ENCODE measurements around the gene NDUFAF5. TPM values are rescaled to one million over a fixed set of nuclear protein-coding genes. Genes with fewer than 3 reads are reported as not detected.

Gene NDUFAF5
- total RNA-seq, 1 donor from 2014 or later: 41.5 TPM

- Mint-ChIP-seq H3K36me3 (ENCODE audit: insufficient read depth) (peaks cover 45% of the 10 kb centered on the region), H3K27ac (no peak overlapping the region), H3K4me3 (ENCODE audit: low read depth) (no peak overlapping the region), H3K27me3 (no peaks in the 10 kb centered on the region), H3K4me1 (ENCODE audit: low read depth) (no peaks in the 10 kb centered on the region), H3K9me3 (ENCODE audit: low read depth) (peaks cover 17% of the 10 kb centered on the region)
- TF ChIP-seq, protein P1, sequence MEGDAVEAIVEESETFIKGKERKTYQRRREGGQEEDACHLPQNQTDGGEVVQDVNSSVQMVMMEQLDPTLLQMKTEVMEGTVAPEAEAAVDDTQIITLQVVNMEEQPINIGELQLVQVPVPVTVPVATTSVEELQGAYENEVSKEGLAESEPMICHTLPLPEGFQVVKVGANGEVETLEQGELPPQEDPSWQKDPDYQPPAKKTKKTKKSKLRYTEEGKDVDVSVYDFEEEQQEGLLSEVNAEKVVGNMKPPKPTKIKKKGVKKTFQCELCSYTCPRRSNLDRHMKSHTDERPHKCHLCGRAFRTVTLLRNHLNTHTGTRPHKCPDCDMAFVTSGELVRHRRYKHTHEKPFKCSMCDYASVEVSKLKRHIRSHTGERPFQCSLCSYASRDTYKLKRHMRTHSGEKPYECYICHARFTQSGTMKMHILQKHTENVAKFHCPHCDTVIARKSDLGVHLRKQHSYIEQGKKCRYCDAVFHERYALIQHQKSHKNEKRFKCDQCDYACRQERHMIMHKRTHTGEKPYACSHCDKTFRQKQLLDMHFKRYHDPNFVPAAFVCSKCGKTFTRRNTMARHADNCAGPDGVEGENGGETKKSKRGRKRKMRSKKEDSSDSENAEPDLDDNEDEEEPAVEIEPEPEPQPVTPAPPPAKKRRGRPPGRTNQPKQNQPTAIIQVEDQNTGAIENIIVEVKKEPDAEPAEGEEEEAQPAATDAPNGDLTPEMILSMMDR (IDR thresholded peaks at IDR 0.05; ENCODE audit: unreplicated experiment): no peak
- DNase-seq (ENCODE audit: low spot score, unreplicated experiment): no peak
Observed at GRCh38 chr20:13770141-13770540, 14.7 kb upstream of the NDUFAF5 start.

GRCh38 chr20:13771853-13772453 lies 12.9 kb upstream of the NDUFAF5 start:
- Mint-ChIP-seq H3K4me1 (ENCODE audit: low read depth) (no peaks in the 10 kb centered on the region), H3K27me3 (no peaks in the 10 kb centered on the region), H3K36me3 (ENCODE audit: insufficient read depth) (peaks cover 37% of the 10 kb centered on the region), H3K9me3 (ENCODE audit: low read depth) (peaks cover 2% of the 10 kb centered on the region), H3K4me3 (ENCODE audit: low read depth) (no peak overlapping the region), H3K27ac (no peak overlapping the region)
- no peak for DNase-seq (ENCODE audit: low spot score, unreplicated experiment)
- TF ChIP-seq, protein P1 (IDR thresholded peaks at IDR 0.05; ENCODE audit: unreplicated experiment): peak; percentile 69

- H3K4me1 Mint-ChIP-seq (ENCODE audit: low read depth): no peaks in the 10 kb centered on the region
- DNase-seq (ENCODE audit: low spot score, unreplicated experiment): no peak
- no peaks in the 10 kb centered on the region for H3K9me3 Mint-ChIP-seq (ENCODE audit: low read depth)
- H3K36me3 Mint-ChIP-seq (ENCODE audit: insufficient read depth): peaks cover 34% of the 10 kb centered on the region
- H3K4me3 Mint-ChIP-seq (ENCODE audit: low read depth): no peak overlapping the region
- TF ChIP-seq, protein P1 (IDR thresholded peaks at IDR 0.05; ENCODE audit: unreplicated experiment): no peak
- no peaks in the 10 kb centered on the region for H3K27me3 Mint-ChIP-seq
- H3K27ac Mint-ChIP-seq: no peak overlapping the region
Observed at GRCh38 chr20:13772529-13772928, 12.3 kb upstream of the NDUFAF5 start.

DNA sequence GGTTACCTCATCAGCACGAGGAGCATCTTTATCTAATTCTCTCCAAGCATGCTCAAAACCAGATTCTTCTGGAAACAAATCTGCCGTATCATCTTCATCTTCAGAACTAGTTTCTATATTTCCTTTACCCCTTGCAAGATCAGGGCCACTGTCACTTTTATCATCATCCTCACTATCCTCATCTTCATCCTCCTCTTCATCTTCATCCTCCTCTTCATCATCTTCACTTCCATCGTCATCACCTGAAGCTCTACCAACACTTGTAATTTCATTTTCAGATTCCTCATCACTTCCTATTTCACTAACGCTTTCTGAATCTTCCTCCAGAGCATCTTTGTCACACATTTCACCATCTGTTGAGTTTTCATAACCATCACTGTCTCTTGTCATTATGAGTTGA lies 9.0 kb upstream of the NDUFAF5 start:
- Mint-ChIP-seq H3K4me3 (ENCODE audit: low read depth) (no peak overlapping the region), H3K27me3 (no peaks in the 10 kb centered on the region), H3K9me3 (ENCODE audit: low read depth) (no peaks in the 10 kb centered on the region), H3K36me3 (ENCODE audit: insufficient read depth) (peaks cover 29% of the 10 kb centered on the region), H3K27ac (no peak overlapping the region), H3K4me1 (ENCODE audit: low read depth) (peaks cover 1% of the 10 kb centered on the region)
- DNase-seq (ENCODE audit: low spot score, unreplicated experiment): no peak
- TF ChIP-seq, protein P1 (IDR thresholded peaks at IDR 0.05; ENCODE audit: unreplicated experiment): no peak

- H3K4me3 Mint-ChIP-seq (ENCODE audit: low read depth): no peak overlapping the region
- no peak overlapping the region for H3K27ac Mint-ChIP-seq
- H3K9me3 Mint-ChIP-seq (ENCODE audit: low read depth): no peaks in the 10 kb centered on the region
- TF ChIP-seq, protein P1 (IDR thresholded peaks at IDR 0.05; ENCODE audit: unreplicated experiment): no peak
- peaks cover 29% of the 10 kb centered on the region for H3K36me3 Mint-ChIP-seq (ENCODE audit: insufficient read depth)
- H3K27me3 Mint-ChIP-seq: no peaks in the 10 kb centered on the region
- peaks cover 3% of the 10 kb centered on the region for H3K4me1 Mint-ChIP-seq (ENCODE audit: low read depth)
- no peak for DNase-seq (ENCODE audit: low spot score, unreplicated experiment)
Observed at GRCh38 chr20:13777171-13777601, 7.6 kb upstream of the NDUFAF5 start.

Data from progenitor cell of endocrine pancreas (in vitro differentiated cells).